HepG2 (cell line): ENCODE results near the gene RPL37A. TPM values are rescaled to one million over a fixed set of nuclear protein-coding genes. Genes with fewer than 3 reads are reported as not detected.

Experiments
- FOXJ3 ChIP-seq: sonication (generic); formaldehyde crosslinking; IDR thresholded peaks from 2 replicates; pipeline ENCODE4 v1.4.0; 2020; ENCODE audit warnings: missing genetic modification reagents, mild to moderate bottlenecking, borderline replicate concordance
- FOXO1 ChIP-seq: sonication (generic); formaldehyde crosslinking; IDR thresholded peaks from 2 replicates; pipeline ENCODE4 v1.4.0; 2020; ENCODE audit warnings: missing genetic modification reagents
- KLF12 ChIP-seq: sonication (generic); formaldehyde crosslinking; IDR thresholded peaks from 2 replicates; pipeline ENCODE4 v1.4.0; 2020; ENCODE audit warnings: missing genetic modification reagents, borderline replicate concordance
- MEIS2 ChIP-seq: sonication (generic); formaldehyde crosslinking; IDR thresholded peaks from 2 replicates; pipeline ENCODE4 v1.9.0; 2021; ENCODE audit warnings: mild to moderate bottlenecking, missing genetic modification reagents
- PPARG ChIP-seq: conservative IDR thresholded peaks from 2 replicates; pipeline ENCODE4 v1.6.1; 2016; ENCODE audit warnings: missing biosample characterization, missing genetic modification reagents
- SALL1 ChIP-seq: sonication (generic); formaldehyde crosslinking; IDR thresholded peaks from 2 replicates; pipeline ENCODE4 v1.8.0; 2022; ENCODE audit warnings: mild to moderate bottlenecking, missing genetic modification reagents
- ZFAT ChIP-seq: sonication (generic); formaldehyde crosslinking; conservative IDR thresholded peaks from 2 replicates; pipeline ENCODE4 v1.8.1; 2023; ENCODE audit warnings: missing genetic modification reagents, inconsistent platforms
- polyA plus RNA-seq, 8 experiments: library from polyadenylated mRNA; depleted of rRNA in 3 of 8; stranded (reverse) in 7 of 8; unstranded in 1 of 8; fragments of >200 nt; fragmentation: Illumina TruSeq in 4 of 8; extraction: Trizol in 4 of 8; gene quantifications; 2 replicates each; pipeline versions ENCODE4 v1.2.1 to v1.2.3, GENCODE V29; 2011 to 2016; ENCODE audit warnings: low read depth in 4 of 8, missing spikeins in 1 of 8, mixed read lengths in 1 of 8; ENCODE audit not compliant: insufficient read depth in 1 of 8
- total RNA-seq, 5 experiments: library from RNA; depleted of rRNA; stranded (reverse); fragments of >200 nt; fragmentation: Illumina TruSeq; extraction: Trizol; gene quantifications; 2 replicates each; pipeline ENCODE4 v1.2.3, GENCODE V29; 2016; ENCODE audit warnings: low read depth in 1 of 5
- TF ChIP-seq, protein P1 (sequence below): sonication (generic); formaldehyde crosslinking; IDR thresholded peaks from 2 replicates; pipeline ENCODE4 v1.9.0; 2021; ENCODE audit warnings: missing genetic modification reagents, mild to moderate bottlenecking, borderline replicate concordance
- TF ChIP-seq, protein P2 (sequence below): sonication (generic); formaldehyde crosslinking; IDR thresholded peaks from 2 replicates; pipeline ENCODE4 v1.9.0; 2021; ENCODE audit warnings: missing genetic modification reagents, borderline replicate concordance
- TF ChIP-seq, protein P3 (sequence below): sonication (generic); formaldehyde crosslinking; IDR thresholded peaks from 2 replicates; pipeline ENCODE4 v1.4.0; 2020; ENCODE audit warnings: mild to moderate bottlenecking, missing genetic modification reagents
- TF ChIP-seq, protein P4 (sequence below): IDR thresholded peaks from 2 replicates; pipeline ENCODE4 v1.6.1; 2016; ENCODE audit warnings: low read depth, missing genetic modification reagents, missing compliant biosample characterization

The RPL37A gene
- total and polyA plus RNA-seq, 2 of the 13 experiments (the other 11 are each of a cell fraction or from before 2014, with no cell fraction given) = 6,902 to 7,910 TPM

DNA sequence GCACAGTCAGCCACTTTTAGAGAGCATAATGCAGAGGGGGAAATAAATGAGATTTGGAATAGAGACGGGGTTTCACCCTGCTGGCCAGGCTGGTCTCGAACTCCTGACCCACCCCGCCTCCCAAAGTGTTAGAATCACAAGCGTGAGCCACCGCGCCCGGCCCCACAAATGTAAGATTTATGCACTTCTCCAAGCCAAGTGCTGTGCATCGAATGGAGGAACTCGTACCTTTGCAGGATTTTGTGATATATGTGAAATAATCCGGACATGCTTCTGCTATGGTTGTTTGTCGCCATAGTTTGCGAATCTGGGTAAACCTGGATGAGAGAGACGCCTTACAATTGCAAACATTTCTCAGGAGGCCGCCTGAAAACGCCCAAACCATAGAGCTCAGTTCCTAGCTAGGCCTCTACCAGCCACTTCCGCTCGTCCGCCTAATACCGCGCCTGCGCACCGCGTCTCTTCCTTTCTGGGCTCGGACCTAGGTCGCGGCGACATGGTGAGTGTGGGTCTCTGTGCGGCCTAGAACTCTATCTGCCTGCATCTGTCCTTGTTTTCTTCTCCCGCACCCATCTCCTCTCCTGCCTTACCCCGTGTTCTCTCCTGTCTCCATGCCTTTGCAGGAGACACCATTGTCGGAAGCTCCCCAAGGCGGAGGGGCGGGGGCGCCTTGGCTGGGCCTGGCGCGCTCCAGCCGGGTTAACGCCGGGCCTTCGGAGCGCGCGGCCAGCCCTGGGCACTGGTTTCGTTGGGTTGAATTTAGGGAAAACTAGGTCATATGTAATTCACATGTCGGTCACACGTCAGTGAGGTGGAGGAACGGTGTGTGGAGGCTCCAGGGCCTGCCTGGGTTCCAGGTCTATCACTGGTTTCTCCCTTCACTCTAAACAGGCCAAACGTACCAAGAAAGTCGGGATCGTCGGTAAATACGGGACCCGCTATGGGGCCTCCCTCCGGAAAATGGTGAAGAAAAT, at the start of gene RPL37A (continued):
- TF ChIP-seq, protein P1, sequence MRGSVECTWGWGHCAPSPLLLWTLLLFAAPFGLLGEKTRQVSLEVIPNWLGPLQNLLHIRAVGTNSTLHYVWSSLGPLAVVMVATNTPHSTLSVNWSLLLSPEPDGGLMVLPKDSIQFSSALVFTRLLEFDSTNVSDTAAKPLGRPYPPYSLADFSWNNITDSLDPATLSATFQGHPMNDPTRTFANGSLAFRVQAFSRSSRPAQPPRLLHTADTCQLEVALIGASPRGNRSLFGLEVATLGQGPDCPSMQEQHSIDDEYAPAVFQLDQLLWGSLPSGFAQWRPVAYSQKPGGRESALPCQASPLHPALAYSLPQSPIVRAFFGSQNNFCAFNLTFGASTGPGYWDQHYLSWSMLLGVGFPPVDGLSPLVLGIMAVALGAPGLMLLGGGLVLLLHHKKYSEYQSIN (CRISPR knock-in tag) = no peak; the same call in none of the 2 replicates
- peak; percentile 97 for TF ChIP-seq SALL1 (CRISPR knock-in tag)
- TF ChIP-seq, protein P2, sequence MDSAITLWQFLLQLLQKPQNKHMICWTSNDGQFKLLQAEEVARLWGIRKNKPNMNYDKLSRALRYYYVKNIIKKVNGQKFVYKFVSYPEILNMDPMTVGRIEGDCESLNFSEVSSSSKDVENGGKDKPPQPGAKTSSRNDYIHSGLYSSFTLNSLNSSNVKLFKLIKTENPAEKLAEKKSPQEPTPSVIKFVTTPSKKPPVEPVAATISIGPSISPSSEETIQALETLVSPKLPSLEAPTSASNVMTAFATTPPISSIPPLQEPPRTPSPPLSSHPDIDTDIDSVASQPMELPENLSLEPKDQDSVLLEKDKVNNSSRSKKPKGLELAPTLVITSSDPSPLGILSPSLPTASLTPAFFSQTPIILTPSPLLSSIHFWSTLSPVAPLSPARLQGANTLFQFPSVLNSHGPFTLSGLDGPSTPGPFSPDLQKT (CRISPR knock-in tag) = no peak
- TF ChIP-seq PPARG = no peak
- TF ChIP-seq, protein P3, sequence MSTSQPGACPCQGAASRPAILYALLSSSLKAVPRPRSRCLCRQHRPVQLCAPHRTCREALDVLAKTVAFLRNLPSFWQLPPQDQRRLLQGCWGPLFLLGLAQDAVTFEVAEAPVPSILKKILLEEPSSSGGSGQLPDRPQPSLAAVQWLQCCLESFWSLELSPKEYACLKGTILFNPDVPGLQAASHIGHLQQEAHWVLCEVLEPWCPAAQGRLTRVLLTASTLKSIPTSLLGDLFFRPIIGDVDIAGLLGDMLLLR = peak; percentile 96
- TF ChIP-seq FOXO1 (CRISPR knock-in tag) = peak; percentile 69; the same call in 1 of the 2 replicates
- no peak for TF ChIP-seq ZFAT
- TF ChIP-seq FOXJ3 (CRISPR knock-in tag) = no peak; the same call in 1 of the 2 replicates
- TF ChIP-seq KLF12 (CRISPR knock-in tag) = 0 out of 2 replicates have a peak, but pooled peaks have one; percentile 72
- TF ChIP-seq, protein P4, sequence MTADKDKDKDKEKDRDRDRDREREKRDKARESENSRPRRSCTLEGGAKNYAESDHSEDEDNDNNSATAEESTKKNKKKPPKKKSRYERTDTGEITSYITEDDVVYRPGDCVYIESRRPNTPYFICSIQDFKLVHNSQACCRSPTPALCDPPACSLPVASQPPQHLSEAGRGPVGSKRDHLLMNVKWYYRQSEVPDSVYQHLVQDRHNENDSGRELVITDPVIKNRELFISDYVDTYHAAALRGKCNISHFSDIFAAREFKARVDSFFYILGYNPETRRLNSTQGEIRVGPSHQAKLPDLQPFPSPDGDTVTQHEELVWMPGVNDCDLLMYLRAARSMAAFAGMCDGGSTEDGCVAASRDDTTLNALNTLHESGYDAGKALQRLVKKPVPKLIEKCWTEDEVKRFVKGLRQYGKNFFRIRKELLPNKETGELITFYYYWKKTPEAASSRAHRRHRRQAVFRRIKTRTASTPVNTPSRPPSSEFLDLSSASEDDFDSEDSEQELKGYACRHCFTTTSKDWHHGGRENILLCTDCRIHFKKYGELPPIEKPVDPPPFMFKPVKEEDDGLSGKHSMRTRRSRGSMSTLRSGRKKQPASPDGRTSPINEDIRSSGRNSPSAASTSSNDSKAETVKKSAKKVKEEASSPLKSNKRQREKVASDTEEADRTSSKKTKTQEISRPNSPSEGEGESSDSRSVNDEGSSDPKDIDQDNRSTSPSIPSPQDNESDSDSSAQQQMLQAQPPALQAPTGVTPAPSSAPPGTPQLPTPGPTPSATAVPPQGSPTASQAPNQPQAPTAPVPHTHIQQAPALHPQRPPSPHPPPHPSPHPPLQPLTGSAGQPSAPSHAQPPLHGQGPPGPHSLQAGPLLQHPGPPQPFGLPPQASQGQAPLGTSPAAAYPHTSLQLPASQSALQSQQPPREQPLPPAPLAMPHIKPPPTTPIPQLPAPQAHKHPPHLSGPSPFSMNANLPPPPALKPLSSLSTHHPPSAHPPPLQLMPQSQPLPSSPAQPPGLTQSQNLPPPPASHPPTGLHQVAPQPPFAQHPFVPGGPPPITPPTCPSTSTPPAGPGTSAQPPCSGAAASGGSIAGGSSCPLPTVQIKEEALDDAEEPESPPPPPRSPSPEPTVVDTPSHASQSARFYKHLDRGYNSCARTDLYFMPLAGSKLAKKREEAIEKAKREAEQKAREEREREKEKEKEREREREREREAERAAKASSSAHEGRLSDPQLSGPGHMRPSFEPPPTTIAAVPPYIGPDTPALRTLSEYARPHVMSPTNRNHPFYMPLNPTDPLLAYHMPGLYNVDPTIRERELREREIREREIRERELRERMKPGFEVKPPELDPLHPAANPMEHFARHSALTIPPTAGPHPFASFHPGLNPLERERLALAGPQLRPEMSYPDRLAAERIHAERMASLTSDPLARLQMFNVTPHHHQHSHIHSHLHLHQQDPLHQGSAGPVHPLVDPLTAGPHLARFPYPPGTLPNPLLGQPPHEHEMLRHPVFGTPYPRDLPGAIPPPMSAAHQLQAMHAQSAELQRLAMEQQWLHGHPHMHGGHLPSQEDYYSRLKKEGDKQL (CRISPR knock-in tag) = peak; percentile 77
- 0 out of 2 replicates have a peak, but pooled peaks have one; percentile 19 for TF ChIP-seq MEIS2 (CRISPR knock-in tag)
